CD4-positive, alpha-beta T cell treated with Interleukin-6 at 100 ng/mL for 8 hours (primary cell): Measurements from ENCODE around the gene ZNF750.

Experiments used
- DNase-seq: peaks from one replicate; pipeline ENCODE4 v3.0.0-alpha.2; 2020; ENCODE audit warnings: mixed read lengths, low spot score

ZNF750 gene

DNA sequence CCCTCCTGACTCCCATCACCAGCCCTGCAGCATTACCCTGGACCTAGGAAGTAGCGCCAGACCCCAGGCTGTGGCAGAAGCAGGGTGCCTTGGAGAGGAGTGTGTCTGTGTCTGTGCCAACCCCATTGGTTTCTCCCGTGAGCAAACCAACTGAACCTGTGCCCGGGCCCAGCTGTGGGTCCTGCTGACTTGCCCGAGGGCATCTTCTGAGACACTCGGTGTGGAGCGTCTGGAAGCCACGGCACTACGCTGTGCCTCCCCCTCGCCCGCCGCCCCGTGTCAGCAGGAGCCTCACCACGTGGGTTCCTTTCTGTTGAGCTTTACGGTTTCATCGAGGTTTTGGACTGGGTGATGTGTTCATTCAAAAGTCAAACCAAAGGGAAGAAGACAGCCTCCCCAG lies 27.8 kb downstream of the ZNF750 start:
- DNase-seq = no peak

DNA sequence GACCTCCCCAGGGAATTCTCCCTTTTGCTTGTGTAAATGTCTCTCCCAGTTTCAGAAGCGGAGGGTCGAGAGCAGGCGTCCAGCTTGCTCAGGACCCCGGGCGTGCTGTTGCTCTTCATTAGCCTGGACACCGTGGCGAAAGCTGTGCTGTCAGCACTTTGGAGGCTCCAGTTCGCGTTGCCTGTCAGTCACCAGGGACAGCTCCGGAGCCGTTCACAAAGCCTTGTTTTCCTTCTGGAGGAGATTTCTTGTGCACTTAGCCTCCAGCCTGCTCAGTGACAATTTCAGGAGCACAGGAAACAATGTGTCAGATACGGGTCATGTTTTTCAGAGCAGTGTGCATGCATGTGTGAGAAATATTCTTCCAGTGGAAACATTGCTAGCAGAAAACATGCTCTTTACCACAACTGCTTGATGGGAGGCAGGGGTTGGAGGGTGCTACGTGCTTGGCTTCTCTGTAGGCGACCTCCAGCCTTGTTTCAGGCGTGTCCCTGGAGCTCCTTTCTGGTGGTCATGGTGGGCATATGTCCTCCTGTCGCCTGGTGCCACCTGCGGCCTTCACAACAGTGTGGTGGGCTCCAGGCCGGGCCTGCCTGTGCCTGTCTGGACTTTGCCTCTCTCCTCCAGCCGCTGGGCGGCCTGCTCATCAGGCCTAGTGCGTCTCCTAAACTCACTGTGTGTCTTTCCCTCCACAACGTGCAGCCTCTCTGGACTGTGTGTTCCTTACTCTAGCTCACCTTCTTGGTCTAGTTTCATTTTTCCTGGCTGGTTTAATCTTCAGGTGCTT lies 29.0 kb downstream of the ZNF750 start:
- DNase-seq = no peak

DNA sequence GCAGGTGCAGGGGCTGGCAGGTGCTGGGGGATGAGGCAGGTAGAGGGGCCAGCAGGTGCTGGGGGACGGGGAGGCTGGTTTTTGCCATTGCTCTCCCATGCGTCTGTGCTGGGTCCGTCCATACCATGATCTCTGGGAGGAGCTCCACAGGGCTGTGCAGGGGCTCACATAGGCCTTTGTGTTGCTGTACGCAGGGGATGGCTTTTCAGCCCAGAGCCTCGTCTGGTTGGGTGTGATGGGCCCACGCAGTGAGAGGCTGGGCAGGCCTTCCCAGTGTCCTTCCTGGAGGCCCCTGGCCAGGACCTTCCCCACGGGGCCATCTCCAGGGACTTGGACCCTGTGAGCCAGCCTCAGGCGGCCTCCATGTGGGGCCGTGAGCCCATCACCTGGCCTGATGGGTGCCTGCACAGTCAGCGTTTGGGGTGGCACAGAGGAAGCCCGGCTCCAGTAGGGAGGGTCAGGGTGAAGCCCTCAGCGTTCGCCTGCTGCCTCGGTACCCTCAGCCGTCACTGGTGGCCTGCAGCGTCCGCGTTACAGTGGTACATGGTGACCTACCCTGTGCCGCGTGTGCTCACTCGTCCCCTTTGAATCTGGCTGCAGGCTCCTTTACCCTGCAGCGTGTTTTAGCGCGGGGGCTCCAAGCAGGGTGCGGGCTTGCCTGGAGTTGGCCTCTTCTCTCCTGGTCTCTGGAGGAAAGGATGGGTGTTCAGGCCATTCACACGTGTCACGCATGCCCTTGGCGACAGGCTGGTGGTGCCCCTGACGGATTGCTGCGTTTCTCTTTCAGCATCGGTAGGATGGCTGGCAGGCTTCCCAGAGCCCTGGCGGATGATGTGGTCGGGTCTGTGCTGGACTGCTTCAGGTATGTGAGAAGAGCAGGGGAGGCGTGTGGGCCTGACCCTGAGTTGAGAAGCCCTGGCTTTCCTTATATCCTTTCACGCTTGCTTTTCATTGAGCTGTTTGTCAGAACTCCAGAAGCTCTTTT lies 30.6 kb downstream of the ZNF750 start:
- no peak for DNase-seq

DNA sequence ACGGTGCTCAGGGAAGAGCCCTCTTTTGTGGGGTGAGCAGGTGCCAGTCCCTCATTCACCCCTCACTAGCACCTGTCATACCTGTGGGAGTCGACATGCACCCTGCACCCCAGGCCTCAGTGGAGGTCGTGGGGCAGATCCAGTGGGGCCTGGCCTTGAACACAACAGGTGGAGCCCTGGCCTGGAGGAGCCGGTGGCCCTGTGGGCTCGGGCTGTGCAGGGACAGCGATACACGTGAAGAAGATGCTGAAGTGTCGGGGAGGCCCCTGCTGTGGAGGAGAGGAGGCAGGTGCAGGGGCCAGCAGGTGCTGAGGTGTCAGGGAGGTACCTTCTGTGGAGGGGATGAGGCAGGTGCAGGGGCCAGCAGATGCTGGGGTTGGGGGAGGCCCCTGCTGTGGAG lies 31.8 kb downstream of the ZNF750 start:
- no peak for DNase-seq

DNA sequence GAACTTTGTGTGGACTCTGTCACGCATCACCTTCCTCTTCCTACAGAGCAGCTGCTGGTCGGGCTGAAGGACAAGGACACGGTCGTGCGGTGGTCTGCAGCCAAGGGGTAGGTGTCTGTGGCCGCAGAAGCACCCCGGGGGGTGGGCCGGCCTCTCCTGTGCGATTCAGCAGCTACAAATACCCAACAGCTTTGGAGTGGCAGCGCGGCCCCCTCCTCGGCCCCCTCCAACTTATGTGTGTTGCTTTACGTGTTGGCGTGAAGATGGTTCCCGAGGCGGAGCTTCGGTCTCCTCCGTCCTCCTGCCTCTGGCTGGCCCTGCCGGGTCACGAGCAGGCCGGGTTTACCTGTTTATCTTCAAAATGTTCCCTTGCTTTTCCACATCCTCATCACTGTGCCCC lies 32.3 kb downstream of the ZNF750 start:
- DNase-seq = no peak

DNA sequence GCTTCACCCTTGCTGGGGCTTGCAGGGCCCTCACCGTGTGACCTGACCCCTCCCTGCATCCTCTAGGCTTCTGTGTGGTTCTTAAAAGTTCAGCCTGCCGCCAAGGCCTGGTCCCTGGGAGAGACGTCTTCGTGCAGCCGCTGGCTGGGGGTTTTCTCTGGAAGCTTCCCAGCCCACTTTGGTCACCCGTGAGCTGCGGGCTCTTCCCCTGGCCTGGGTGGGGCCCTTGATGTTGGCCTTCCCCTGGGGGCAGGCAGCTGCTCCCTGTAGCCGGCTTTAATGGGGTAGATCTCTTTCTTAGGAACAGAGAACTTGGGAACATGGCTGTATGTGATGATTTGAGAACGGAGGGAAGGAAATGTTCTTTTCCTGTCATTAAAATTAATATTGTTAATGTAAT lies 32.7 kb downstream of the ZNF750 start:
- no peak for DNase-seq

DNA sequence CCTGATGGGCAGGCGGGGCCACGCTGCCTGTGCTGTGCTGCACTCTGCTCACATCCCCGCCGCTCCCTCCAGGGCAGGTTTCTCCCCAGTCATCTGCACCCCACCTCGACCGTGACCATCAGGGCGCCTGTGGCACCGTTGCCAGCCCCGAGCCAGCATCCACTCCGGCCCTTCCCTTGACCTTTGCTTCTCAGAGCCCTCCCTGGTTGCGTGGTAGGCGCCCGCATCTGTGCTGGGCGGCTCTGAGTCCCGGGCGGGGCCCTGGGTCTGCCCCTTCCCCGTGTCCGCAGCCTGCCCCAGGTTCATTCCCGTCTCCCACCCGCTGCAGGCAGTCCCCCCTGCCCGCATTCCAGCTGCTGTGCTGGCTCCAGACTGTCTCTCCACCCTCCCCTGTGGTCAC lies 33.2 kb downstream of the ZNF750 start:
- DNase-seq = no peak

DNA sequence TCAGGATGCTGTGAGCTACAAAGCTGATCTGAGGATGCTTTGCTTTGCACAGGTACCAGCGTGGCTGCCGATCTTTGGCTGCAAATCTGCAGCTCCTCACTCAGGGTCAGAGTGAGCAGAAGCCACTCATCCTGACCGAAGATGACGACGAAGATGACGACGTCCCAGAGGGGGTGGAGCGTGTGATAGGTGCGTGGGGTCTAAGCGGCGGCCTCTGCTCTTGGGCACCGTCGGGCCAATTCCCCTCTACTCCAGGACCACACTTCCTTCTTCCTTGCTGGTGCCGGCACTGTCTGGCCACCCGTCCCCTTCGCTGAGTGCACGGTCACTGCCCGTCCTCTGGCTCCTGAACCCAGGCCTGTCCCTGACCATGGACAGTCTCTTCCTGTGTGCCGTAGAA lies 34.0 kb downstream of the ZNF750 start:
- DNase-seq = no peak

DNA sequence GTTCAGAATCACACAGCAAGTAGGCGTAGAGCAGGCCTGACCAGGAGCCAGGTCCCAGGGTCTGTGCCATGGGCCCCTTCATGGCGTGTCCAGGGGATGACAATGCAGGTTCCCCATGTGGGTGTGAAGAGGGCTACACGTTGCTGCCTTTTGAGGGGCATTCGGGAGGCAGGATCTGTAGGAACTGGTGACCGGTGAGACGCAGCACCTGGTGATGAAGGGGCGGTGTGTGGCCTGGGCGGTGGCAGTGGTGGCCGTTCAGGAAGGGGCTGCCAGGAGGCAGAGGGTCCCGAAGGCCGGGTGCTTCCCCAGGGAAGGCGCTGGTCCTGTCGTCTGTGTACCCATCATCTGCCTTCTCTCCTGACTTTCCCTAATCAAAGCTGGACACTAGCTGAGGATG lies 34.6 kb downstream of the ZNF750 start:
- no peak for DNase-seq

DNA sequence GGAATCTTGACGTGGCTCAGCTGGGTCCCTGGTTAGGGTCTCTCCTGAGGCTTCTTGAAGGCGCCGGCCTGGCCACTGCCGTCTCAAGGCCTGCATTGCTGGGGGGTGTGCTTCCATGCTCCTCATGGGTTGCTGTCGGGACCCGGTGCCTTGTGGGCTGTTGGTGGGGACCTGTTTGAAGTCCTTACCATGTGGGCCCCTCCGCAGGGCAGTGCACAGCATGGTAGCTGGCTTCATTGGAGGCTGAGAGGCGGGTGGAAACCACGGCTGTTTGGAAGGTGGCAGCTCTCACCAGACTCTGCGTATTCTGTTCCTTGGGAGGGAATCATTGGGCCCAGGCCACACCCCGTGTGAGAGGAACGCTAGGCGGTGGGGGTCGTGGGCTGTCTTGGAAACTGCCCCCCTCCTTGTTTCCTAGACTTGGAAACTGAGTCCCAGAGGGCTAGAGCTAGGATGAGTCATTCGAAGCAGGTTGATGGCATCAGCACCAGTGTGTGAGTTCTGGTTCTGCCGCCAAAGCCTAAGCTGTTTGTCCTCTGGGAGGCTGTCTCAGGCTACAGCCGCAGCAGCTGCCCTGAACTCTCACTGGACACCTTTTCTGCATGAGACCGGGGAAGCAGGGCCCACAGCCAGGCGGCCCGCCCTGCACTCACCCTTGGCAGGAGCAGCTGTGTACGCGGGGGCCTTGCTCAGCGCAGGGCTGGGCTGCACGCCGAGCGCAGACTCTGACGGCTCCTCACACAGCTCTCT lies 35.2 kb downstream of the ZNF750 start:
- DNase-seq = no peak

DNA sequence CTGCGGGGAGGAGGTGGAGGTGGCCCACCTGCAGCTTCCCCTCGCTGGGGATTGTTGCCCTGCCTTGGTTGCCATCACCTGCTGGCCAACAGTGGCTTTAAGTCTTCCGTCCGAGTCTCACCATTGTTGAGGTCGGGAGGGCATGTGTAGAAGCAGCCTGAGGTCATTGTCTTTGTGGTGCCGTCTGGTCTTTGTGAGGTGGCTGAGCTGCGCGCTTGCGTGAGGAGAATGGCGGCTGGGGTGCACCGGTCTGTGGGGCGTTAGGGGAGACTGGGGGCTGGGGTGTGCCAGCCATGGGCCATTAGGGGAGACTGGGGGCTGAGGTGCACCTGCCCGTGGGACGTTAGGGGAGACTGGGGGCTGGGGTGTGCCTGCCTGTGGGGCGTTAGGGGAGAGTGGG lies 36.2 kb downstream of the ZNF750 start:
- no peak for DNase-seq

DNA sequence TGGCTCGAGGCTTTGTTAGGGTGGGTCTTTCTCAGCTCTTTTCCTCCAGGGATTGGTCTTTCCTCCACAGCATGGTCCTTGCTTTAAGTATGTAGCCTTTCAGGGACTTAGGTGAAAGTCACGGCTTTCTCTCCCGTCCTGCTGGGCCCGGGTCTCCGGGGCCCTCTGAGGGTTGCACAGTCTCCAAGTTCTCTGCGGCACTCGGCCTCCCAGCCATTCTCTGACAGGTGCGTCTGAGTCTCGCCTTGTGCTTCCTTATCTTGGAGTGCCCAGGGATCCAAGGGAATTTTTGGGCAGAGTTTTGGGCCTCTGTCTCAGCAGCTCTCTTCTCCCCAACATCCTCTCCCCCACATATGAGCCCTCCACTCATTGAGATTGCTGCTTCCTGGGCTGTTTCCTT lies 36.6 kb downstream of the ZNF750 start:
- DNase-seq = no peak

DNA sequence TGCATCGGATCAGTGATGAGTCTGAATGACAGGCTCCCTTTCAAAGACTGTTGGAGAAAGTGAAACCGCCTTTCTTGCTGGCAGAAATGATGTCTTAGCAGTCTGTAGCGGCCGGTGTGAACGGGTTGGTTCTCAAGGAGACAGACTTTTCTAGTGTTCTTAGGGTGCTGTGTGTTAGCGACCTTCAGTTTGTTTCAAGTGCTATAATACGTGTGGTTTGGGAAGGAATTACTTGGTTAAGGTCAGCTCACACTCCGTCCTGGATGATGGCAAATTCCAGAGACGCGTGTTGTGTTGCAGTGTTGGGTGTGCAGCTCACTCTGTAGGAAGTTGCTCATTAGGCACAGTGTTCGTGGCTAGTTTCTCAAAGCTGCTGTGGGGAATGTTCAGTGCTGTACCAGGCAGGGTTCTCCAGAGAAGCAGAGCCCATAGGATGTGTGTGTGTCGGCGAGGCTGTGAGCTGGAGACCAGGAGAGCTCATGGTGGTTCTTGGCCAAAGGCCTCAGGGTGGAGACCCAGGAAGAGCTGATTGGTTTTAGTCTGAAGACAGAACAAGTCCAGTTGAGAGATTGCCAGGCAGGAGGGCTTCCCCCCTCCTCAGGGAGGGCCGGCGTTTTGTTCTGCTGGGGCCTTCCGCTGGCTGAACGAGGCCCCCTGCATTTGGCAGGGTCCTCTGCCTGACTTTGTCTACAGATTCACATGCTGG lies 37.6 kb downstream of the ZNF750 start:
- DNase-seq = no peak

DNA sequence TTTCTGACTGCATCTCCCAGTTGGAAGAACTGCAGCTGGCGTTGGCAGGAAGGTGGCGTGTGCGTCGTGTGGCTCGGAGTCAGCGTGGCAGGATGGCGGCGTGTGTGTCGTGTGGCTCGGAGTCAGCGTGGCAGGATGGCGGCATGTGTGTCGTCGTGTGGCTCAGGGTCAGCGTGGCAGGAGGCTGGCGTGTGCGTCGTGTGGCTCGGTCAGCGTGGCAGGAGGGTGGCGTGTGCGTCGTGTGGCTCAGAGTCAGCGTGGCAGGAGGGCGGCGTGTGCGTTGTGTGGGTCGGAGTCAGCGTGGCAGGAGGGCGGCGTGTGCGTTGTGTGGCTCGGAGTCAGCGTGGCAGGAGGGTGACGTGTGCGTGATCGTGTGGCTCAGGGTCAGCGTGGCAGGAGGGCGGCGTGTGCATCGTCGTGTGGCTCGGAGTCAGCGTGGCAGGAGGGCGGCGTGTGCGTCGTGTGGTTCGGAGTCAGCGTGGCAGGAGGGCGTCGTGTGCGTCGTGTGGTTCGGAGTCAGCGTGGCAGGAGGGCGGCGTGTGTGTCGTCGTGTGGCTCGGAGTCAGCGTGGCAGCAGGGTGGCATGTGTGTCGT lies 38.3 kb downstream of the ZNF750 start:
- DNase-seq = no peak

DNA sequence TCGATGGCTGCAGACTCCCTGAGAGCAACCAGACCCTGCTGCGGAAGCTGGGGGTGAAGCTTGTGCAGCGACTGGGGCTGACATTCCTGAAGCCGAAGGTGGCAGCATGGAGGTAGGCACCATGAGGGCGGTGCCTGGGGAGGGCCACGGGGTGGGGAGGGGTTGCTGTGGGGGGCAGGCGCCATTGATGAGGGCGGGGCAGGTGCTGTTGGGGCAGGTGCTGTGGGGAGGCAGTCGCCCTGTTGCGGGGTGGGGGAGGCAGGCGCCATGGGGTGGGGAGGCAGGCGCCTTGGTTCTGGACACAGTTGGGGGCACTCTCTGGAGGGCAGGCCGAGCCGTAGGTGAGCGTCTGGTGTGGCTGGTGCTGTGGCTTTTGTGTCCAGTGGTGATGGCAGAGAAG lies 38.9 kb downstream of the ZNF750 start:
- DNase-seq = no peak

DNA sequence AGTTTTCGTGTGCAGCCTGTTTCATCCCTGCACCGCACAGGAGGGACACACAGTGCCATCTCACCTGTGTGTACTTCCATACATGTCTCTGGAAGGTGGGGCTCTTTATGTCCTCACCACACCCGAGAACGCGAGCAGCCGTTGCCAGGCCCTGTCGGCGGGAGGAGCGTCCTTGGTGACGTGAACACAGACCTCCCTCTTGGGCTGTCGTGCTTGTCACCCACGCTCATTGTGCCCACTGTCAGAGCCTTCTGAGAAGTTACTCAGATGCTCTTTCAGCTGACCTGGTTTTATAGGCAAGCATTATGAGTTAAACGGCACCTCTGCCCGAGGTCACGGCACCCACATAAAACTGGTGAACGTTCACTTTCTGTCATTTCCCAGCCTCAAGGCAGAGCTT lies 40.2 kb downstream of the ZNF750 start:
- no peak for DNase-seq

DNA sequence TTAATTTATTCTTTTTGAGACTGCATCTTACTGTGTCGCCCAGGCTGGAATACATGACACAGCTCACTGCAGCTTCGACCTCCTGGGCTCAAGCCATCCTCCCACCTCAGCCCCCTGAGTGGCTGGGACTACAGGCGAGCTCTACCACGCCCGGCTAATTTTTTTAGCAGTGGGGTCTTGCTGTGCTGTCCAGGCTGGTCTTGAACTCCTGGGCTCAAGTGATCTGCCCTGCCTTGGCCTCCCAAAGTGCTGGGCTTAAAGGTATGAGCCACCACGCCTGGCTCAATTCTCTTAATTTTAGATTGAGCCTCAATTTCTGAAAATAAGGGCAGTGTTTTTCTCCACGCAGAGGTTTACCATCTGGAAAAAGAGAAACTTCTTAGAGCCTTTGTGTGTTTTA lies 41.1 kb downstream of the ZNF750 start:
- no peak for DNase-seq

DNA sequence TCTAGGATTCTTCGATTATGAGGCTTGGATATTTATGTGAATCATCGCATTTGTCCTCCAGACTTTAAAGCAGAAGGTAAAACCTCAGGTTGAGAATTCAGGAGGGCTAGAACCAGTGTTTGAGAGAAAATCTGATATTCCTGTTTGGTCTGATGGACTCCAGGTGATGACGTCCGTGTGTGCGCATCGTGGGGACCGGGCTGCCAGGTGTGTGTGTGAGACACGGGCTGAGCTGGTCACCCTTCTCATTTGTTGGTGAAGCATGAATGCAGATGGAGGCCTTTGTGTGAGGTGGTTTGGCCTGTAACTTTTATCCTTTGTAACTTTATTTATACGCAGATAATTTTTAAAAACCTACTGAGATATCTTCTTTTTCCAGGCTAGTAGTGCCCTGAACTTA lies 42.8 kb downstream of the ZNF750 start:
- no peak for DNase-seq

DNA sequence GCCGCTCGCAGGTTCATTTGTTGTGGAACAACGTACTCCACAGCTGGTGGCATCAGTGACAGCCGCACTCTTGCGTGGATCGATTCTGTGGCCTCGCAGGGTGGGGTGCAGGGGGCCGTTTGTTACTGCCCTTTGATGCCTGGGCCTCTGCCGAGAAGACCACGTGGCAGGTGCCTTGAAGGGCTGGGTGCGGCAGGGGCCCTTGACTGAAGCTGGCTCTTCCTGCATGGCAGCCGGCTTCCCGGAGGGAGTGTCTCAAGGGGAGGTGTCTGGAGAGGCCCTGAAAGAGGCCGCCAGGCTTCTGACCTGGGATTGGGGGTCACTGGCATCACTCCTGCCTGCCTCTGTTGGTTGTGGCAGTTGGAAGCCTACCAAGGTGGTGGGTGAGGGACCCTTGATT lies 44.2 kb downstream of the ZNF750 start:
- no peak for DNase-seq

DNA sequence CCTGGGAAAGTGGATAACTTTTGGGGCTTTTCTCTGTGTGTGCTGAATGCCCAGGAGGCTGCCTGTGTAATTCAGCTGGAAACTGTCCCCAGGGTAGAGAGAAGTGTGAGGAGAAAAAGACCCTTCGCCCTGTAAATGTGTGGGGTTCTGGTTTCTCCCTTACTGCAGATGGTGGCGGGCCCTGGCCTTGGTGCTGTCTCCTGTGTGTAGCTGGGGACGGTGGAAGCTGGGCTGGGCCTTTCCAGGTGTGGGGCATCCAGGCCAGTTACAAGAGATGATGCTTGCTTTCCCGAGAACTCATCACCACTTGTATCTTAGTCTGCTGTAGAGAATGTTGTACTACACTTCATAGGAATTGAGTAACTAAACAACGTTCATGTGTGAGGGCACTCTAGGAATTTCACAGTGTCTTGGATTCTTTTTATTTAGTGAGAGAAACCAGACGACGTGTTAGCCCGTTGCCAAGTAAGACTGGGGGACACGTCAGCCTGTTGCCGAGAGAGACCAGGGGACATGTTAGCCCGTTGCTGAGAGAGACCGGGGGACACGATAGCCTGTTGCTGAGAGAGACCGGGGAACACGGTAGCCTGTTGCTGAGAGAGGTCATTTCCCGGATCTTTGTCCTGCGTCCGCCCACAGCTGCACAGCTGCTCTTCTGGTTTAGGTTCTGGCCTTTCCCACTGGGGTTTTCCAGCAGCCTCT lies 44.9 kb downstream of the ZNF750 start:
- no peak for DNase-seq
